GM18909 (cell line): Measurements from ENCODE around the gene SOAT1.

Experiments used
- ATAC-seq: cut with Tn5 transposase; IDR thresholded peaks from one replicate; pipeline ENCODE4 v1.9.1; 2021; ENCODE audit warnings: mild to moderate bottlenecking; ENCODE audit not compliant: unreplicated experiment, poor library complexity

SOAT1 gene

DNA sequence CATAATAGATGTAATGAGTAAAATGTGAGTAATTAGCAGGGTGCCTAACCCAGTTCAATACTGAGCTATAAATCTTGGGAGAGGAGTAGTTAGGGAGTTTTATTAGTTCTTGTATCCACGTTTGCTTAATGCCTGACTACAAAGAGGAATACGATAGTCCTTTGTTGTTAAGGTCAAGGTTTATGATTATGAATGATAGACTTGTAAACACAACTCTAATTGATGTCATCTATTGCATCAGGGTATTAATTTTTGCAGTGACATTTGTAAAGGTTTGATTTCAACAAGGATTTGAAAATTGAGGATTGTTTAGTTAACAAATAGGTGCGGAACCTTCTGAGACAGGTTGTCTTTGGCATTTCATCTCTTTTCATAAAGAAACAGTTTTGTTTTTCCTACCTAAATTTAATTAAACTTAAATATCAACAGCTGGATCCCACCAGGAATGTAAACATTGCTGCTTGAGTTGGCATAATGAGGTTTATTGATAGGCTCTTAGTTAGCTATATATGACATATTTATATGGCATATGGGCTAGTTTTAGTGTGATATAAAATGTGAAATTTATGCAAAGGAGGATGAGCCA, 9.7 kb downstream of the SOAT1 start:
- ATAC-seq, result no peak

GRCh38 chr1:179305450-179305849, 11.9 kb downstream of the SOAT1 start:
- no peak for ATAC-seq

DNA sequence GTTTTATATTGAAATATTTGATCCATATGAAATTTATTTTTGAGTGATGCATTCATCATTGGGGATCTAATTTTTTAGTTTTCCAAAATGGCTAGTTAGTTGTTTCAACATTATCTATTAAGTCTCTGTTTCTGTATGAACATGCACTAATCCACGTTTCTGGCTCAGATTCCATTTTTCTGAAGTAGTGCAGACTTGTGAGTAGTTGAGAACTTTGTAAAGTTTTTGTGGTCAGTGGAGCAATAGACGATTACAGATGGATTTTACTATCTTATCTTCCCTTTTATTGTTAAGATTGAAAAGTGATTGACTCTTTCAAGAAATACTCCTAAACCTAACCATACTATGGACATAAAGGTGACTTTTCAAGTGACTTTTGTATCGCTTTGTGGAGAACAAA, 16.7 kb downstream of the SOAT1 start:
- ATAC-seq, result no peak

- no peak for ATAC-seq
Measured at GRCh38 chr1:179310721-179311120, 17.1 kb downstream of the SOAT1 start.

GRCh38 chr1:179311149-179311700, 17.6 kb downstream of the SOAT1 start:
- ATAC-seq, result no peak

DNA sequence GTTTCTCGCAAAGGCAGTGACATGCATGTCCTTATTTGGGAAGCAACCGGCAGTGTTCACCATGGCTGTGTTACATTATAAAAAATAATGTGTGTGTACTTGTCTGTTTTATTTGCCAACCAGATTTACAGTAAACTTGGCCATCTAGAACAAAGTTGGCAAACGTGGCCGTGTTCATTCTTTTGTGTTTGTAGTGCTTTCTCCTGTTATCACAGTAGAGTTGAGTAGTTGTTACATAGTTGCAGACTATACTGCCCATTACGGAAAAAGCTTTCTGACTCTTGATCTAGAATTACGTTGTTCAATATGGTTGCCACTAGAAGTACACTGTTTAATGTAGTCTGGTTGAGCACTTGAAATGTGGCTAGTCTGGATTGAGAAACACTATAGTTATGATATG, 19.4 kb downstream of the SOAT1 start:
- ATAC-seq, result no peak

DNA sequence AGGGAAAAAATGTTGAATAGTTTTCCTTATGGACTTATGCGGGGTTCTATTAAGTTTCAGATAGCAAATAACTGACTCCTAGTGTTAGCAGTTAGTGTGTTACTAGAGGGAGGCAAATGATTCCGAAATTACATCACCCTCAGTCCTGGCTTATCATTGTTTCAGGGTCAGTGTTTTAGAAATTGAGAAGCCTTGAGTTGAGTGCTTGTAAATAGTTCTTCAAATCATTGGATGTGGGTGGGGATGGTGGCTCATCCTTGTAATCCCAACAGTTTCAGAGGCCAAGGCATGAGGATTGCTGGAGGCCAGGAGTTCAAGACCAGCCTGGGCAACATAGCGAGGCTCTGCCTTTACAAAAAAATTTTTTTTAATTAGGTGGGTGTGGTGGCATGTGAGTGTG, 21.3 kb downstream of the SOAT1 start:
- ATAC-seq, result no peak

GRCh38 chr1:179318491-179318890, 24.9 kb downstream of the SOAT1 start:
- no peak for ATAC-seq

GRCh38 chr1:179321533-179322216, 28.1 kb downstream of the SOAT1 start:
- ATAC-seq, result no peak

DNA sequence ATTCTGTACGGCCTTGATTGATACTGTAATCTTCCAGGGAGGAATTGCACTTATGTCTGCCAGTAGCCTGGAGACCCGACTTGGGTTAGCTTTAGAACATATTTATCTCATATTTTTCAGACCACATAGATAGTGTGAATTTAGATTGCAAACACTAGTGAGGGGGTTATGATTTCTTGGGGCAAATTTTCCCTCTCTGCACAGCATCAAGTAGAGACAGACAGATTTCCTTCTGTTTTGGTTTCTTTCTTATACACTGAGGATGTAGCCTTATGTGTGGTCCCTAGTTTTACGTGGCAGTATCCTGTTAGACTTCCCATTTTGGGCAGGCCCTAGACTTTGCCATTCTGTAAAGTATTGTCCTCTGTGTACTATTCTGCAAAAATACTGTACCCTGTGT, 29.0 kb downstream of the SOAT1 start:
- no peak for ATAC-seq

- ATAC-seq, result no peak
Measured at GRCh38 chr1:179323436-179323835, 29.8 kb downstream of the SOAT1 start.

GRCh38 chr1:179325836-179326235, 32.2 kb downstream of the SOAT1 start:
- ATAC-seq, result no peak

DNA sequence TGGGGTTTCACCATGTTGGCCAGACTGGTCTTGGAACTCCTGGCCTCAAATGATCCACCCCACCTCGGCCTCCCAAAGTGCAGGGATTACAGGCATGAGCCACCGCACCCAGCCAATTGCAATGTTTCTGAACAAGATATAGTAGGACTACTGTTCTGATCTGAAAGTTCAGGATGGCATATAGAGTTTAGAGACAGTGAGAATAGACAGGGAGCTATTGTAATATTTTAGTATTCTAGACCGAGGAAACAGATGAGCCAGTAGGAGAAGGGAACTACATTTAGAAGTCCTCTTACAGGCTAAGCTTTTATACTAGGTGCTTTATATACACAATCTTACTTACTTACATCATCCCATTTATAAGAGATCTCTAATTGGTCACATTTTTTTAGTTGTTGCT, 33.1 kb downstream of the SOAT1 start:
- no peak for ATAC-seq

DNA sequence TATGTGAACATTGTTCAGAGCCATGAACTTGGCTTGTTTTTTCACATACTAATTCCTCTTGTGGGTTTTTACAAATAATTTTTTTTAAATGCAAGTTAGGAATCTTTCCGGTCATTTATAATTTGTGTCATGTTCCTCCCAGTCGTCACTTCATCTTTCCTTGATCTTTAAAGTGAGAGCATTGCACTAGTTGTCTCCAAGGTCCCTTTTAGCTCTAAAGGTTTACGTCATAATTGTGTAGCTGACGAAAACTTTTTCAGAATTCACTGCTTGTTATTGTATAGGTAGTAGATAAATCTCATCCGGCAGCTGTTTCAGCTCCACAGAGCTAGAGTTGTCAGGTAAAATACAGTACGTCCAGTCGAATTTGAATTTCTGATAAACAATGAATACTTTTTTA, 33.6 kb downstream of the SOAT1 start:
- no peak for ATAC-seq

- no peak for ATAC-seq
Measured at GRCh38 chr1:179327679-179328078, 34.1 kb downstream of the SOAT1 start.

GRCh38 chr1:179329862-179330261, 36.3 kb downstream of the SOAT1 start:
- ATAC-seq, result no peak

DNA sequence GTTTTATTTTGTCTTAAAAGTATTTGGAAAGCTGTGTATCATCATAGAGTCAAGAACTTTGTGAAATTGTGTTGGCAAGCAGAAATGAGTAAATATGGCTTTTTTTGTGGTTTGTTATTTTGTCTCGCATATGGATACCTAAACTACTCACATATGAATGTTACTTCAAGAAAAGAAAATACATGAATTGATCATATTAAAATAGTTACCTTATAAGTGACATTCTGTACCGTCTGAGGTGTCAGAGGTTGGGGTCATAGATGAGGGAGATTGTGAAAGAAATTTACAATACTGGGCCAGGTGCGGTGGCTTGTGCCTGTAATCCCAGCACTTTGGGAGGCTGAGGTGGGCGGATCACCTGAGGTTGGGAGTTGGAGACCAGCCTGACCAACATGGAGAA, 40.8 kb downstream of the SOAT1 start:
- no peak for ATAC-seq

DNA sequence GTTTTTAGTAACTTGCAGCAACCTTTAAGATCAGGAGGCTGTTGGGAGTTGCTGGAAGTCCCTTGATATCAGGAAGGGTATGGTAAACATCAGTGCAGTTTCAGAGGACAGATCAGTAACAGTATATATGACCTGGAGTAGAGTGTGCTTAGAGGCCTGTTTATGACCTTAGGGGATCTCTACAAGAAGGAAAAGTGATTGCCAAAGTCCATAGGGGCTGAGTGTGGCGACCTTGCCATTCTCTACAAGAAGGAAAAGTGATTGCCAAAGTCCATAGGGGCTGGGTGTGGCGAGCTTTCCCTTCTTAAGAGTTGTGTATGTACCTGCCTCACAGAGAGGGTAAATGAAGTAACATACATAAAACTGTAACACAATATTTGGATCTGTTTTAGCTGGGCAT, 43.7 kb downstream of the SOAT1 start:
- ATAC-seq, result no peak

- ATAC-seq, result no peak
Measured at GRCh38 chr1:179337942-179338560, 44.5 kb downstream of the SOAT1 start.

DNA sequence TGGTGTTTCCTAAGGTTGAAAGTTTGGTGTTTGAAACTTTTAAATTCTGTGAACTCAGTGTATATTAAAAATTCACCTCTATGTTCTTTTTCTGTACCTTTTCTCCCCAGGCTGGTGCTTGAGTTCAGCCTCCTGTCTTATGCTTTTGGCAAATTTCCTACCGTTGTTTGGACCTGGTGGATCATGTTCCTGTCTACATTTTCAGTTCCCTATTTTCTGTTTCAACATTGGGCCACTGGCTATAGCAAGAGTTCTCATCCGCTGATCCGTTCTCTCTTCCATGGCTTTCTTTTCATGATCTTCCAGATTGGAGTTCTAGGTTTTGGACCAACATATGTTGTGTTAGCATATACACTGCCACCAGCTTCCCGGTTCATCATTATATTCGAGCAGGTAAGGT, 47.3 kb downstream of the SOAT1 start:
- ATAC-seq, result no peak

- no peak for ATAC-seq
Measured at GRCh38 chr1:179341943-179342547, 48.4 kb downstream of the SOAT1 start.
